Tibial nerve (tissue), 3 donors: ENCODE data around the gene DIRAS3.

Source experiments
- CTCF ChIP-seq, 5 experiments: fragments of 200-600 bp in 3 of 5; fragments of 450-650 bp in 2 of 5; sonication (generic) in 3 of 5; IDR thresholded peaks; one replicate each; pipeline ENCODE4 v1.5.1; 2016 to 2019; ENCODE audit warnings: antibody characterized with exemption in 5 of 5, mild to moderate bottlenecking in 3 of 5, moderate library complexity in 2 of 5
- POLR2A ChIP-seq, 2 donors: fragments of 450-650 bp; IDR thresholded peaks; one replicate each; pipeline ENCODE4 v1.6.1; 2017; ENCODE audit warnings: antibody characterized with exemption in 2 of 2, mild to moderate bottlenecking in 2 of 2, moderate library complexity in 2 of 2

- TF ChIP-seq CTCF (IDR thresholded peaks at IDR 0.05) (no peak), POLR2A (IDR thresholded peaks at IDR 0.05) (no peak)
Measured at GRCh38 chr1:68087184-68087583, 36.8 kb upstream of the DIRAS3 start.
